Measurements from ENCODE around the gene TMEM184B. TPM values are rescaled to one million over a fixed set of nuclear protein-coding genes. Genes with fewer than 3 reads are reported as not detected.

TMEM184B gene
- polyA plus RNA-seq, 2 of the 4 experiments (the other 2 are of a cell fraction) = 22.2 to 36.8 TPM

- FAIRE-seq (no peak), ATAC-seq (no peak), DNase-seq (ENCODE audit: low read depth in 1 of 2, low spot score in 1 of 2) (no peak)
- no peak overlapping the region for H3K4me3 ChIP-seq
- H3K27ac ChIP-seq = no peak overlapping the region
- WGBS (ENCODE audit: missing lambda C conversion rate) = 80% methylated on average over 3 of the region's 4 CpGs
- H3K9me3 ChIP-seq = no peaks in the 10 kb centered on the region
- ChIA-PET CTCF (interaction anchor here (1.1 to 1.3 kb wide), 3 partner anchors 12 to 58 kb away, joined by 4 to 5 read pairs (median 5); no protein-coding TSS in a partner anchor), POLR2A (no interaction called here)
- H3K4me2 ChIP-seq = no peak overlapping the region
- no peak for TF ChIP-seq HEYL (CRISPR knock-in tag; IDR thresholded peaks at IDR 0.05)
- TF ChIP-seq RARB (CRISPR knock-in tag; IDR thresholded peaks at IDR 0.05) = no peak
- TF ChIP-seq NR3C1 (IDR thresholded peaks at IDR 0.05) = no peak
- TF ChIP-seq POLR2AphosphoS2 (conservative IDR thresholded peaks at IDR 0.05; ENCODE audit: low read length) = no peak
- no peak for TF ChIP-seq FOSB (CRISPR knock-in tag; IDR thresholded peaks at IDR 0.05)
- no peak for TF ChIP-seq ESRRA (IDR thresholded peaks at IDR 0.05; ENCODE audit: borderline replicate concordance, low read length)
- TF ChIP-seq ELK1 (IDR thresholded peaks at IDR 0.05; ENCODE audit: low read depth, low read length) = no peak
- TF ChIP-seq KDM1A (IDR thresholded peaks at IDR 0.05; ENCODE audit: low read depth) = no peak
- TF ChIP-seq USF2 (IDR thresholded peaks at IDR 0.05) = no peak
- TF ChIP-seq ZNF302 (CRISPR knock-in tag; IDR thresholded peaks at IDR 0.05) = no peak
- no peak for TF ChIP-seq BHLHE40 (IDR thresholded peaks at IDR 0.05; ENCODE audit: low read depth, low read length)
- TF ChIP-seq SREBF2 (IDR thresholded peaks at IDR 0.05) = no peak
- no peak for TF ChIP-seq HES2 (IDR thresholded peaks at IDR 0.05)
- TF ChIP-seq MAFK (IDR thresholded peaks at IDR 0.05; ENCODE audit: partially characterized antibody) = no peak
- TF ChIP-seq E2F6 (IDR thresholded peaks at IDR 0.05; ENCODE audit: borderline replicate concordance, low read depth) = no peak
- no peaks in the 10 kb centered on the region for H3K4me1 ChIP-seq
Measured at GRCh38 chr22:38296372-38296771, 23.6 kb upstream of the TMEM184B start.

- no peak overlapping the region for H3K4me2 ChIP-seq
- TF ChIP-seq POLR2AphosphoS2 (conservative IDR thresholded peaks at IDR 0.05; ENCODE audit: low read length) (no peak), TFCP2L1 (CRISPR knock-in tag; IDR thresholded peaks at IDR 0.05) (no peak), PBX3 (IDR thresholded peaks at IDR 0.05) (no peak), RAD21 (conservative IDR thresholded peaks at IDR 0.05 in 1 of 2, IDR thresholded peaks at IDR 0.05 in 1 of 2) (no peak), JUNB (IDR thresholded peaks at IDR 0.05) (no peak), RNF2 (IDR thresholded peaks at IDR 0.05; ENCODE audit: borderline replicate concordance, low read depth) (no peak), ELK1 (IDR thresholded peaks at IDR 0.05; ENCODE audit: low read depth, low read length) (no peak), JUN (IDR thresholded peaks at IDR 0.05) (no peak), POLR2A (IDR thresholded peaks at IDR 0.05; ENCODE audit: low read length) (no peak), HOXA7 (CRISPR knock-in tag; IDR thresholded peaks at IDR 0.05) (no peak), ATOH8 (CRISPR knock-in tag; IDR thresholded peaks at IDR 0.05; ENCODE audit: low read depth) (no peak)
- ATAC-seq = no peak
- no peak for FAIRE-seq
- POLR2A ChIA-PET = no interaction called here
- no peaks in the 10 kb centered on the region for H3K9me3 ChIP-seq
- no peak overlapping the region for H3K4me3 ChIP-seq
- H3K4me1 ChIP-seq = no peaks in the 10 kb centered on the region
- DNase-seq (ENCODE audit: low read depth in 1 of 2, low spot score in 1 of 2) = no peak
- no peak overlapping the region for H3K27ac ChIP-seq
- CTCF ChIA-PET = interaction anchor here (1.3 kb wide), 2 partner anchors 11 to 16 kb away, joined by 4 to 5 read pairs; no protein-coding TSS in a partner anchor
- WGBS (ENCODE audit: missing lambda C conversion rate) = 95% methylated on average over 4 of the region's 9 CpGs
Measured at GRCh38 chr22:38295863-38296262, 23.1 kb upstream of the TMEM184B start.
